Thyroid gland (tissue), 4 donors: ENCODE data around the gene CCR5AS. TPM values are rescaled to one million over a fixed set of nuclear protein-coding genes. Genes with fewer than 3 reads are reported as not detected.

ENCODE experiments used
- total RNA-seq, 4 donors: library from RNA; depleted of rRNA; stranded (reverse); fragments of >200 nt; gene quantifications; one replicate each; pipeline ENCODE4 v1.2.3, GENCODE V29; 2016

CCR5AS gene

Other genes with a start within 250 kb of the CCR5AS start
- gene CCR1, start 198.8 kb downstream of the CCR5AS start, total RNA-seq: 1 to 10 TPM in 3 of 4 donors, under 1 TPM in 1; 0.98 to 3.4 (median 2.3) TPM
- gene CCR3, start 164.6 kb downstream of the CCR5AS start, total RNA-seq: not detected
- gene CCR2, start 53.0 kb downstream of the CCR5AS start, total RNA-seq: 1 to 10 TPM in 3 of 4 donors, under 1 TPM in 1; 0.89 to 4.4 (median 1.8) TPM
- under 1 TPM in 3 of 4 donors, not detected in 1; 0.40 to 0.56 (median 0.49) TPM for gene CCR5, start 36.1 kb downstream of the CCR5AS start, total RNA-seq
- gene CCRL2, start 193 bp upstream of the CCR5AS start, total RNA-seq: 1 to 10 TPM in 1 of 4 donors, under 1 TPM in 3; 0.33 to 1.5 (median 0.81) TPM
- gene LTF, start 57.8 kb upstream of the CCR5AS start, total RNA-seq: 10 to 100 TPM in 3 of 4 donors, 1 to 10 TPM in 1; 6.3 to 48.6 (median 32.5) TPM
- not detected for gene RTP3, start 90.9 kb upstream of the CCR5AS start, total RNA-seq
- gene LRRC2, start 159.2 kb upstream of the CCR5AS start, total RNA-seq: 10 to 100 TPM; 25.0 to 37.4 (median 31.0) TPM
- gene FAM240A, start 205.5 kb upstream of the CCR5AS start, total RNA-seq: 1 to 10 TPM in 1 of 4 donors, under 1 TPM in 1, not detected in 2; 0.22 to 1.1 TPM